ENCODE results near the gene EBLN1.
A peak's percentile ranks its signal among the peaks of the same experiment; 100 is the strongest.

Gene EBLN1

DNA sequence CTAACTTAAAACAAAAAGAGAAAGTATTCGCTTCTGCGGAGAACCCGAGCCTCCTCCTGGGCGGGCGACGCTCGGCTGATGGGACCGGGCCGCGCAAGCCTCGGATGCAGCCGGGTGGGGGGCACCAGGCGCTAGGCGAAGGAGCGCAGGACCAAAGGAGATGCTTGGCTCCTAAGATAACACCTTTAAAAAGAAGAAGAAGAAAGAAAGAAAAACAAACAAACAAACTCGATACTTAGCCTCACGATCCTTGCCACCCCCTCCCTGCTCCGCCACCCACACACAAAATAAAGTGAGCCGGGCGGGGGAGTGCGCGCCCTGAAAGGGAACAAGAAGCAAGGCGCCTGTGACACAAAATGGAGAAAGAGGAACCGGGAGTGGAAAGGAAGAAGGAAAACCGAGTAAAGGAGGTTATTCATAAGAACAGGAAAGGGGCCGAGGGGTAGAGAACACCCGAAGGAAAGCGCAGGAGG is 34.0 kb upstream of the EBLN1 start:
- peak; percentile 64 for TF ChIP-seq SPI1 (IDR thresholded peaks at IDR 0.05; ENCODE audit: borderline replicate concordance, low read depth)
- TF ChIP-seq REST (IDR thresholded peaks at IDR 0.05; ENCODE audit: insufficient replicate concordance, low read depth), result peak; percentile 33
- TF ChIP-seq POLR2AphosphoS5 (IDR thresholded peaks at IDR 0.05; ENCODE audit: low read depth), result peak; percentile 20; the same call in 1 of the 2 replicates
- no peak for TF ChIP-seq GABPA (IDR thresholded peaks at IDR 0.05; ENCODE audit: low read depth)
- TF ChIP-seq, protein P1, sequence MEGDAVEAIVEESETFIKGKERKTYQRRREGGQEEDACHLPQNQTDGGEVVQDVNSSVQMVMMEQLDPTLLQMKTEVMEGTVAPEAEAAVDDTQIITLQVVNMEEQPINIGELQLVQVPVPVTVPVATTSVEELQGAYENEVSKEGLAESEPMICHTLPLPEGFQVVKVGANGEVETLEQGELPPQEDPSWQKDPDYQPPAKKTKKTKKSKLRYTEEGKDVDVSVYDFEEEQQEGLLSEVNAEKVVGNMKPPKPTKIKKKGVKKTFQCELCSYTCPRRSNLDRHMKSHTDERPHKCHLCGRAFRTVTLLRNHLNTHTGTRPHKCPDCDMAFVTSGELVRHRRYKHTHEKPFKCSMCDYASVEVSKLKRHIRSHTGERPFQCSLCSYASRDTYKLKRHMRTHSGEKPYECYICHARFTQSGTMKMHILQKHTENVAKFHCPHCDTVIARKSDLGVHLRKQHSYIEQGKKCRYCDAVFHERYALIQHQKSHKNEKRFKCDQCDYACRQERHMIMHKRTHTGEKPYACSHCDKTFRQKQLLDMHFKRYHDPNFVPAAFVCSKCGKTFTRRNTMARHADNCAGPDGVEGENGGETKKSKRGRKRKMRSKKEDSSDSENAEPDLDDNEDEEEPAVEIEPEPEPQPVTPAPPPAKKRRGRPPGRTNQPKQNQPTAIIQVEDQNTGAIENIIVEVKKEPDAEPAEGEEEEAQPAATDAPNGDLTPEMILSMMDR (IDR thresholded peaks at IDR 0.05; ENCODE audit: insufficient read depth, low read length), result no peak
- Histone ChIP-seq H3K4me3 (replicated peaks; ENCODE audit: insufficient read depth, low read length) (peak overlapping the region; percentile 37), H3K27ac (replicated peaks) (peak overlapping the region; percentile 86), H3K27me3 (ENCODE audit: insufficient read depth, poor library complexity, severe bottlenecking) (no peaks in the 10 kb centered on the region)
- DNase-seq (ENCODE audit: low read depth in 1 of 2, low spot score in 1 of 2), result peak; percentile 42 to 61

GRCh38 chr10:22250897-22251660 is 33.3 kb upstream of the EBLN1 start:
- no peak for DNase-seq (ENCODE audit: low read depth in 1 of 2, low spot score in 1 of 2)
- Histone ChIP-seq H3K27ac (replicated peaks) (peak overlapping the region; percentile 86), H3K4me3 (replicated peaks; ENCODE audit: insufficient read depth, low read length) (peak overlapping the region; percentile 37), H3K27me3 (ENCODE audit: insufficient read depth, poor library complexity, severe bottlenecking) (no peaks in the 10 kb centered on the region)
- TF ChIP-seq, protein P1 (IDR thresholded peaks at IDR 0.05; ENCODE audit: insufficient read depth, low read length), result no peak
- TF ChIP-seq POLR2AphosphoS5 (IDR thresholded peaks at IDR 0.05; ENCODE audit: low read depth), result no peak
- TF ChIP-seq REST (IDR thresholded peaks at IDR 0.05; ENCODE audit: insufficient replicate concordance, low read depth), result no peak
- no peak for TF ChIP-seq SPI1 (IDR thresholded peaks at IDR 0.05; ENCODE audit: borderline replicate concordance, low read depth)
- no peak for TF ChIP-seq GABPA (IDR thresholded peaks at IDR 0.05; ENCODE audit: low read depth)

DNA sequence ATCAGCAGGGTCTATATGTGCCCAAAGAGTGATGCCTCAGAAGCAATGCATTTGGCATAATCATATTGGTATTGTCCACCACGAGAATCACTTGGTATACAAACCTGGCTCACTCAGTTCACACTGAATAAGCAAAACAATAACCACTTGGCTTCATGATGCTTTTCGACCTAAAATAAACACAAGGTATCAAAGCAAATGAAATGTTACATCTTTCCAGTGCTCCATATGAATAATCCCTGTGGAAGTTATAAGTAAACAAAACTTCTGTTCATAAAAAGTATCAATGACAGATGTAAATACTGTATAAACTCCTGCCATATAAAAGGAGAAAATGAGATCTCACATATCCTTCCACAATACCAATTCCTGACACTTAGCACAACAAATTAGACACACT is 29.8 kb upstream of the EBLN1 start:
- Histone ChIP-seq H3K27ac (replicated peaks) (no peak overlapping the region), H3K27me3 (ENCODE audit: insufficient read depth, poor library complexity, severe bottlenecking) (no peaks in the 10 kb centered on the region), H3K4me3 (replicated peaks; ENCODE audit: insufficient read depth, low read length) (no peak overlapping the region)
- TF ChIP-seq POLR2AphosphoS5 (IDR thresholded peaks at IDR 0.05; ENCODE audit: low read depth) (no peak), GABPA (IDR thresholded peaks at IDR 0.05; ENCODE audit: low read depth) (no peak), REST (IDR thresholded peaks at IDR 0.05; ENCODE audit: insufficient replicate concordance, low read depth) (no peak), SPI1 (IDR thresholded peaks at IDR 0.05; ENCODE audit: borderline replicate concordance, low read depth) (no peak)
- TF ChIP-seq, protein P1 (IDR thresholded peaks at IDR 0.05; ENCODE audit: insufficient read depth, low read length), result no peak
- DNase-seq (ENCODE audit: low read depth in 1 of 2, low spot score in 1 of 2), result no peak
